SK-N-SH treated with all-trans-retinoic acid at 6 μM for 48 hours (cell line): ENCODE results near the gene METTL26.

Source experiments
- ATAC-seq: fragments of 200-7000 bp; cut with Tn5 transposase; 3 replicates; pipeline ENCODE4 v1.9.1; 2020; ENCODE audit warnings: mild to moderate bottlenecking, moderate library complexity
- ARNTL ChIP-seq: fragments of 450-650 bp; formaldehyde crosslinking; IDR thresholded peaks from 2 replicates; pipeline ENCODE4 v1.5.0; 2020; ENCODE audit warnings: low read depth, mild to moderate bottlenecking, moderate library complexity, borderline replicate concordance
- BACH2 ChIP-seq: fragments of 250-450 bp; sonication (Bioruptor Pico); IDR thresholded peaks from 2 replicates; pipeline ENCODE4 v1.9.0; 2021; ENCODE audit warnings: mild to moderate bottlenecking, borderline replicate concordance
- CSDC2 ChIP-seq: fragments of 250-450 bp; sonication (Bioruptor Pico); IDR thresholded peaks from 2 replicates; pipeline ENCODE4 v1.5.0; 2020; ENCODE audit warnings: mild to moderate bottlenecking, moderate library complexity
- ESRRG ChIP-seq: fragments of 250-450 bp; sonication (Bioruptor Pico); IDR thresholded peaks from 2 replicates; pipeline ENCODE4 v1.6.1; 2021; ENCODE audit warnings: mild to moderate bottlenecking
- GLIS3 ChIP-seq: fragments of 250-450 bp; sonication (Bioruptor Pico); IDR thresholded peaks from 2 replicates; pipeline ENCODE4 v1.5.0; 2020; ENCODE audit warnings: mild to moderate bottlenecking, moderate library complexity
- ISL1 ChIP-seq: fragments of 250-450 bp; sonication (Bioruptor Pico); IDR thresholded peaks from 2 replicates; pipeline ENCODE4 v2.1.2; 2022; ENCODE audit warnings: mild to moderate bottlenecking, moderate library complexity
- PPARA ChIP-seq: fragments of 250-450 bp; sonication (Bioruptor Pico); IDR thresholded peaks from 2 replicates; pipeline ENCODE4 v1.5.0; 2020; ENCODE audit warnings: mild to moderate bottlenecking, borderline replicate concordance
- RARB ChIP-seq: fragments of 250-450 bp; sonication (Bioruptor Pico); IDR thresholded peaks from 2 replicates; pipeline ENCODE4 v1.8.0; 2021; ENCODE audit warnings: mild to moderate bottlenecking, moderate library complexity
- SNAI2 ChIP-seq: fragments of 250-450 bp; sonication (Bioruptor Pico); IDR thresholded peaks from 2 replicates; pipeline ENCODE4 v1.5.0; 2020; ENCODE audit warnings: mild to moderate bottlenecking, moderate library complexity
- TOX ChIP-seq: fragments of 250-450 bp; sonication (Bioruptor Pico); IDR thresholded peaks from 2 replicates; pipeline ENCODE4 v1.8.0; 2021; ENCODE audit warnings: mild to moderate bottlenecking, moderate library complexity, borderline replicate concordance
- ZC3H10 ChIP-seq: fragments of 250-450 bp; sonication (Bioruptor Pico); IDR thresholded peaks from 2 replicates; pipeline ENCODE4 v1.5.1; 2021; ENCODE audit warnings: mild to moderate bottlenecking, moderate library complexity
- ZFP3 ChIP-seq: fragments of 250-450 bp; sonication (Bioruptor Pico); IDR thresholded peaks from 2 replicates; pipeline ENCODE4 v1.5.0; 2020; ENCODE audit warnings: mild to moderate bottlenecking, moderate library complexity
- ZFP30 ChIP-seq: fragments of 450-650 bp; formaldehyde crosslinking; IDR thresholded peaks from 2 replicates; pipeline ENCODE4 v1.5.0; 2022; ENCODE audit warnings: mild to moderate bottlenecking, moderate library complexity
- ZNF565 ChIP-seq: fragments of 450-650 bp; formaldehyde crosslinking; conservative IDR thresholded peaks from 2 replicates; pipeline ENCODE4 v1.5.0; 2020; ENCODE audit warnings: low read depth, mild to moderate bottlenecking, moderate library complexity
- ZNF70 ChIP-seq: fragments of 450-650 bp; formaldehyde crosslinking; IDR thresholded peaks from 2 replicates; pipeline ENCODE4 v1.5.0; 2020; ENCODE audit warnings: mild to moderate bottlenecking, moderate library complexity
- ZNF8 ChIP-seq: fragments of 450-650 bp; formaldehyde crosslinking; IDR thresholded peaks from 2 replicates; pipeline ENCODE4 v1.5.0; 2020; ENCODE audit warnings: mild to moderate bottlenecking, moderate library complexity
- TF ChIP-seq, protein P1 (sequence below): fragments of 250-450 bp; sonication (Bioruptor Pico); IDR thresholded peaks from 2 replicates; pipeline ENCODE4 v1.5.1; 2021; ENCODE audit warnings: mild to moderate bottlenecking, moderate library complexity
- TF ChIP-seq, protein P2 (sequence below): fragments of 250-450 bp; sonication (Bioruptor Pico); IDR thresholded peaks from 2 replicates; pipeline ENCODE4 v1.5.1; 2020; ENCODE audit warnings: low read depth, mild to moderate bottlenecking, moderate library complexity
- TF ChIP-seq, protein P3 (sequence below): fragments of 250-450 bp; sonication (Bioruptor Pico); IDR thresholded peaks from 2 replicates; pipeline ENCODE4 v1.8.0; 2020; ENCODE audit warnings: mild to moderate bottlenecking, moderate library complexity, borderline replicate concordance
- TF ChIP-seq, protein P4 (sequence below): fragments of 250-450 bp; sonication (Bioruptor Pico); IDR thresholded peaks from 2 replicates; pipeline ENCODE4 v1.8.0; 2021; ENCODE audit warnings: low read depth, mild to moderate bottlenecking, moderate library complexity, borderline replicate concordance

METTL26 gene

DNA sequence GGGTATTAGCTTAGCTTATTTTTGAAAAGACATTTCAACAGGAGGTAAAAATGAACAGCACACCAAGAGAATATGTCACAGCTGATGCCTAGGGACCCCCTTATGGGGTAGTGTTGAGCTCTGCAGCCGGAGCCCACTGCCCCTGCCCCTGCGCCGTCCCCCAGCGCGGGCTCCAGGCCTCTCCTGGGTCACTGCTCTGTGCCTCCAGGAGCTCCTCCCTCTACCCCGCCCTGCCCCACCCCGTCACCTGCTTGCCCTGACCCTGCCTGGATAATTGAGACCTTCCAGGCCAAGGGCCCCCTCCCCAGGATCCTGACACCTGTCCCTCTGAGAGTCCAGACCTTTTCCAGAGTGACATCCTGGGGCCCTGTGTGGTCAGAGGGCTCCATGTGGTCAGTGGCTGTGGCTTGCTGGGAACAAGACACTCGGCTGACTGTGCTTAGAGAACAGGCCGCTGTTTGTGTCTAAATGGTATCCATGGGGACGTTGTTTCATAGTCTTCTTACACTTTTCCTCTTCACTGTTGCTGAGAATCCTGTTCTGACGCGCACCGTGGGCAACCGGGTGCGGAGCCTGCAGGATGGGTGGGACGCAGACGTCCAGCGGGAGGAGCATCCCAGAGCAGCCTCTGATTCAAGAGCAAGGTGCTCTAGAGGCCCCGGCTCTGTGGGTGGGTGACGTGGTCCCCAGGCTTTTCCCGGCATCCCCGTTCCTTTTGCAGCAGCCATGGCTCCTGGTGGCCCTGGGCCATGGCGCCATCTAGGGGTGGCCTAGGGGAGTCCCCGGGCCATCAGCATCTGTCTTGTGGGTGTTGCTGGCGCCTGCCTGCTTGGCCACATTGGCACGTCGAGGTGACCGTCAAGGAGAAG is 25.4 kb downstream of the METTL26 start:
- ATAC-seq = peak; percentile 60; the same call in 2 of the 3 replicates

DNA sequence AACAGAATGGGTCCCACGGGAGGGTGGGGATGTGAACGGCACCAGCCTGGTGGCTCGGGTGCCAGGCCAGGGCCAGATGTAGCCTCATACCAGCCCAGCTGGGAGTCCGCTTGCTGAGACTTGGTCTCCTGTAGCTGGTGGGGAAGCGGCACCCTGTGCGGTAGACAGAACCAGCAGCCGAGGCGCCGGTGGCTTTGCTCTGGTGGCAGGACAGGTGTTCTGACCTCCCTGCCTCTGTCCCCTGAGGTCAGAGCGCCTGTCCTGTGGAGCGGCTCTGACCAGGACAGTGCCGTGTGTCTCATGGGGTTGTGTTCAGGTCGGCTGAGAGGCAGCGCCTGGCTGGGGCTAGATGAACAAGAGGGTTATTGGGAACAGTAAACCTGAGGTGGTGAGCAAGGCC is 26.1 kb downstream of the METTL26 start:
- no peak for ATAC-seq
- no peak for TF ChIP-seq SNAI2 (CRISPR knock-in tag)
- TF ChIP-seq, protein P1, sequence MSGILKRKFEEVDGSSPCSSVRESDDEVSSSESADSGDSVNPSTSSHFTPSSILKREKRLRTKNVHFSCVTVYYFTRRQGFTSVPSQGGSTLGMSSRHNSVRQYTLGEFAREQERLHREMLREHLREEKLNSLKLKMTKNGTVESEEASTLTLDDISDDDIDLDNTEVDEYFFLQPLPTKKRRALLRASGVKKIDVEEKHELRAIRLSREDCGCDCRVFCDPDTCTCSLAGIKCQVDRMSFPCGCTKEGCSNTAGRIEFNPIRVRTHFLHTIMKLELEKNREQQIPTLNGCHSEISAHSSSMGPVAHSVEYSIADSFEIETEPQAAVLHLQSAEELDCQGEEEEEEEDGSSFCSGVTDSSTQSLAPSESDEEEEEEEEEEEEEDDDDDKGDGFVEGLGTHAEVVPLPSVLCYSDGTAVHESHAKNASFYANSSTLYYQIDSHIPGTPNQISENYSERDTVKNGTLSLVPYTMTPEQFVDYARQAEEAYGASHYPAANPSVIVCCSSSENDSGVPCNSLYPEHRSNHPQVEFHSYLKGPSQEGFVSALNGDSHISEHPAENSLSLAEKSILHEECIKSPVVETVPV (CRISPR knock-in tag) = no peak
- TF ChIP-seq, all 23 proteins: peak for 0

More for the DNA sequence above, 25.4 kb downstream of the METTL26 start:
- TF ChIP-seq PPARA (CRISPR knock-in tag) (no peak), BACH2 (CRISPR knock-in tag) (no peak), ZFP3 (no peak), GLIS3 (no peak), ZFP30 (CRISPR knock-in tag) (no peak), ZNF565 (CRISPR knock-in tag) (no peak), ZNF8 (CRISPR knock-in tag) (no peak), ESRRG (CRISPR knock-in tag) (no peak), CSDC2 (CRISPR knock-in tag) (no peak), ARNTL (no peak), ZC3H10 (CRISPR knock-in tag) (no peak), ISL1 (CRISPR knock-in tag) (no peak), SNAI2 (CRISPR knock-in tag) (no peak), RARB (CRISPR knock-in tag) (no peak)
- TF ChIP-seq, protein P2, sequence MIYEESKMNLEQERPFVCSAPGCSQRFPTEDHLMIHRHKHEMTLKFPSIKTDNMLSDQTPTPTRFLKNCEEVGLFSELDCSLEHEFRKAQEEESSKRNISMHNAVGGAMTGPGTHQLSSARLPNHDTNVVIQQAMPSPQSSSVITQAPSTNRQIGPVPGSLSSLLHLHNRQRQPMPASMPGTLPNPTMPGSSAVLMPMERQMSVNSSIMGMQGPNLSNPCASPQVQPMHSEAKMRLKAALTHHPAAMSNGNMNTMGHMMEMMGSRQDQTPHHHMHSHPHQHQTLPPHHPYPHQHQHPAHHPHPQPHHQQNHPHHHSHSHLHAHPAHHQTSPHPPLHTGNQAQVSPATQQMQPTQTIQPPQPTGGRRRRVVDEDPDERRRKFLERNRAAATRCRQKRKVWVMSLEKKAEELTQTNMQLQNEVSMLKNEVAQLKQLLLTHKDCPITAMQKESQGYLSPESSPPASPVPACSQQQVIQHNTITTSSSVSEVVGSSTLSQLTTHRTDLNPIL (CRISPR knock-in tag) = no peak
- TF ChIP-seq, protein P3, sequence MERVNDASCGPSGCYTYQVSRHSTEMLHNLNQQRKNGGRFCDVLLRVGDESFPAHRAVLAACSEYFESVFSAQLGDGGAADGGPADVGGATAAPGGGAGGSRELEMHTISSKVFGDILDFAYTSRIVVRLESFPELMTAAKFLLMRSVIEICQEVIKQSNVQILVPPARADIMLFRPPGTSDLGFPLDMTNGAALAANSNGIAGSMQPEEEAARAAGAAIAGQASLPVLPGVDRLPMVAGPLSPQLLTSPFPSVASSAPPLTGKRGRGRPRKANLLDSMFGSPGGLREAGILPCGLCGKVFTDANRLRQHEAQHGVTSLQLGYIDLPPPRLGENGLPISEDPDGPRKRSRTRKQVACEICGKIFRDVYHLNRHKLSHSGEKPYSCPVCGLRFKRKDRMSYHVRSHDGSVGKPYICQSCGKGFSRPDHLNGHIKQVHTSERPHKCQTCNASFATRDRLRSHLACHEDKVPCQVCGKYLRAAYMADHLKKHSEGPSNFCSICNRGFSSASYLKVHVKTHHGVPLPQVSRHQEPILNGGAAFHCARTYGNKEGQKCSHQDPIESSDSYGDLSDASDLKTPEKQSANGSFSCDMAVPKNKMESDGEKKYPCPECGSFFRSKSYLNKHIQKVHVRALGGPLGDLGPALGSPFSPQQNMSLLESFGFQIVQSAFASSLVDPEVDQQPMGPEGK (CRISPR knock-in tag) = no peak
- TF ChIP-seq, protein P1 (CRISPR knock-in tag) = no peak
- TF ChIP-seq, protein P4, sequence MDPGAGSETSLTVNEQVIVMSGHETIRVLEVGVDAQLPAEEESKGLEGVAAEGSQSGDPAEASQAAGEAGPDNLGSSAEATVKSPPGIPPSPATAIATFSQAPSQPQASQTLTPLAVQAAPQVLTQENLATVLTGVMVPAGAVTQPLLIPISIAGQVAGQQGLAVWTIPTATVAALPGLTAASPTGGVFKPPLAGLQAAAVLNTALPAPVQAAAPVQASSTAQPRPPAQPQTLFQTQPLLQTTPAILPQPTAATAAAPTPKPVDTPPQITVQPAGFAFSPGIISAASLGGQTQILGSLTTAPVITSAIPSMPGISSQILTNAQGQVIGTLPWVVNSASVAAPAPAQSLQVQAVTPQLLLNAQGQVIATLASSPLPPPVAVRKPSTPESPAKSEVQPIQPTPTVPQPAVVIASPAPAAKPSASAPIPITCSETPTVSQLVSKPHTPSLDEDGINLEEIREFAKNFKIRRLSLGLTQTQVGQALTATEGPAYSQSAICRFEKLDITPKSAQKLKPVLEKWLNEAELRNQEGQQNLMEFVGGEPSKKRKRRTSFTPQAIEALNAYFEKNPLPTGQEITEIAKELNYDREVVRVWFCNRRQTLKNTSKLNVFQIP (CRISPR knock-in tag) = no peak
- TF ChIP-seq, all 23 proteins: peak for 0

DNA sequence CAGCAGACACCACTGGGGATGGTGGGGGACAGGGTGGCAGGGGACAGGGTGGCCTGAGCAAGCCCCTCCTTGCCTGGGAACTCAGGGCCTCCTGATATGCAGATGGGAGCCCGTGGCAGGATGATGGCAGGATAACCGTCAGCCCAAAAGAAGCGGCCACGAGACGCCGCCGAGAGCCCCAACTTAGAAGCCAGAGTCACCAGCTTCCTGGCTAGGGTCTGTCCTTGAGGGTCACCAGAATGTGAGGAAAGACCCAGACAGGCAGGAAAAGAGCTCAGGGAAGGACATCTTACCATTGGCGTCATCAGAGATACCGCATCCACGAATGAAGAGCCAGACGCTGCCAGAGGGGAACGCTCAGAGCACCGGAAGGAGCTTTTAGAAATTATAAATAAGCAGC is 26.8 kb downstream of the METTL26 start:
- no peak for ATAC-seq

DNA sequence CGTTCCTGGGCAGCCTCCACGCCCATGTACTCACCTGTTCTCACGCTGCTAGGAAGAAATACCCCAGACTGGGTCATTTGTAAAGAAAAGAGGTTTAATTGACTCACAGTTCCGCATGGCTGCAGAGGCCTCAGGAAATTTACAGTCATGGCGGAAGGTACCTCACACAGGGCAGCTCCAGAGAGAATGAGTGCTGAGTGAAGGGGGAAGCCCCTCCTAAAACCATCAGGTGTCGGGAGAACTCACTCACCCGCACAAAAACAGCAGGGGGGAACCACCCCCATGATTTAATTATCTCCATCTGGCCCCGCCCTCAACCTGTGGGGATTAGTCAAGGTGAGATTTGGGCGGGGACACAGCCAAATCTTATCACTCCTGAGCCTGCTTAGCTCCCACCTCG is 28.1 kb downstream of the METTL26 start:
- TF ChIP-seq ZFP30 (CRISPR knock-in tag) (no peak), TOX (CRISPR knock-in tag) (no peak), BACH2 (CRISPR knock-in tag) (no peak), SNAI2 (CRISPR knock-in tag) (no peak), ARNTL (no peak), ZC3H10 (CRISPR knock-in tag) (no peak)
- TF ChIP-seq, protein P2 (CRISPR knock-in tag) = no peak
- no peak for ATAC-seq

More for the DNA sequence above, 26.8 kb downstream of the METTL26 start:
- no peak for TF ChIP-seq ZNF70 (CRISPR knock-in tag)
